HCT116 (cell line): ENCODE results near the gene SCRN1. TPM values are rescaled to one million over a fixed set of nuclear protein-coding genes. Genes with fewer than 3 reads are reported as not detected.

Experiments used
- ATAC-seq: fragments of 200-7000 bp; cut with Tn5 transposase; 2 replicates; pipeline ENCODE4 v1.9.1; 2020; ENCODE audit warnings: mild to moderate bottlenecking, moderate library complexity
- BruUV-seq: library from RNA; stranded (reverse); fragments of 400-500 nt; replicated peaks from 2 replicates; lab custom pipeline; 2021; lab: Mats Ljungman, UMichigan
- CTCF ChIA-PET: fragments of 300-600 bp; sonication (Branson Sonifier 250); formaldehyde crosslinking; loops from one replicate; lab custom pipeline; 2021; ENCODE audit warnings: antibody characterized with exemption; lab: Charles Lee
- POLR2A ChIA-PET: fragments of 300-600, 350-600 bp; sonication (Branson Sonifier 250); formaldehyde crosslinking; loops from one replicate; lab custom pipeline; 2021; ENCODE audit warnings: antibody characterized with exemption; lab: Charles Lee
- RAD21 ChIA-PET, 2 experiments: fragments of 300-600 bp; sonication (Branson Sonifier 250); formaldehyde crosslinking; loops; one replicate each; lab custom pipeline; 2023; ENCODE audit warnings: low total read pairs in 2 of 2; ENCODE audit not compliant: uncharacterized antibody in 2 of 2, unreplicated experiment in 2 of 2, low non-redundant PET in 1 of 2; lab: Charles Lee
- DNase-seq: peaks from one replicate; pipeline ENCODE4 v3.0.0-alpha.2; 2010; ENCODE audit warnings: low read depth, low spot score
- H2AFZ ChIP-seq: fragments of 200-600 bp; shearing (Covaris generic), sonication (generic); 2 replicates; pipeline ENCODE4 v1.6.1; 2017; ENCODE audit warnings: low read depth, mixed run types, mixed read lengths, antibody characterized with exemption, low read length; ENCODE audit not compliant: poor library complexity, severe bottlenecking
- H3K27ac ChIP-seq: 2 replicates; pipeline ENCODE4 v1.5.1; 2012; ENCODE audit warnings: low read depth, low read length
- H3K27me3 ChIP-seq: fragments of 200-600 bp; sonication (generic); 2 replicates; pipeline ENCODE4 v1.6.1; 2016; ENCODE audit warnings: mixed run types, low read length, mixed read lengths; ENCODE audit not compliant: insufficient read depth
- H3K36me3 ChIP-seq, 2 experiments: fragments of 200-500 bp in 1 of 2; fragments of 200-600 bp in 1 of 2; sonication (Bioruptor generic) in 1 of 2; sonication (generic) in 1 of 2; 2 replicates each; pipeline versions ENCODE4 v1.5.1 to v1.6.1; 2014 to 2016; ENCODE audit warnings: low read length in 2 of 2, inconsistent platforms in 1 of 2, mixed read lengths in 1 of 2, mixed run types in 1 of 2; ENCODE audit not compliant: insufficient read depth in 2 of 2, control insufficient read depth in 1 of 2
- H3K4me1 ChIP-seq, 2 experiments: fragments of 200-600 bp in 1 of 2; sonication (generic) in 1 of 2; 2 replicates each; pipeline versions ENCODE4 v1.5.1 to v1.6.1; 2012 to 2017; ENCODE audit warnings: low read length in 2 of 2, inconsistent platforms in 1 of 2, mild to moderate bottlenecking in 1 of 2, mixed read lengths in 1 of 2, mixed run types in 1 of 2, moderate library complexity in 1 of 2; ENCODE audit not compliant: insufficient read depth in 2 of 2, control insufficient read depth in 1 of 2
- H3K4me2 ChIP-seq: fragments of 200-600 bp; sonication (generic); 2 replicates; pipeline ENCODE4 v1.6.1; 2017; ENCODE audit warnings: mixed run types, low read length, mixed read lengths
- H3K4me3 ChIP-seq, 2 experiments: fragments of 200-600 bp in 1 of 2; sonication (generic) in 1 of 2; replicated peaks in 1 of 2; 2 replicates each; pipeline ENCODE4 v1.5.1; 2011 to 2016; ENCODE audit warnings: low read length in 2 of 2, control low read depth in 1 of 2, low read depth in 1 of 2, mild to moderate bottlenecking in 1 of 2, mixed read lengths in 1 of 2, mixed run types in 1 of 2
- H3K79me2 ChIP-seq: fragments of 200-600 bp; sonication (generic); 2 replicates; pipeline ENCODE4 v1.6.1; 2017; ENCODE audit warnings: mild to moderate bottlenecking, mixed run types, low read length, moderate library complexity, mixed read lengths; ENCODE audit not compliant: insufficient read depth
- H3K9ac ChIP-seq: fragments of 200-600 bp; sonication (generic); 2 replicates; pipeline ENCODE4 v1.6.1; 2016; ENCODE audit warnings: low read length, mixed read lengths
- H3K9me2 ChIP-seq: fragments of 200-600 bp; sonication (generic), shearing (Covaris generic); 2 replicates; pipeline ENCODE4 v1.6.1; 2017; ENCODE audit warnings: mixed run types, mild to moderate bottlenecking, moderate library complexity; ENCODE audit not compliant: insufficient read depth
- H3K9me3 ChIP-seq, 2 experiments: fragments of 200-500 bp in 1 of 2; fragments of 200-600 bp in 1 of 2; sonication (Bioruptor generic) in 1 of 2; sonication (generic) in 1 of 2; 2 replicates each; pipeline ENCODE4 v1.6.1; 2014 to 2017; ENCODE audit warnings: low read length in 2 of 2, mixed read lengths in 2 of 2, inconsistent platforms in 1 of 2, low read depth in 1 of 2, mild to moderate bottlenecking in 1 of 2, mixed run types in 1 of 2, moderate library complexity in 1 of 2; ENCODE audit not compliant: control insufficient read depth in 1 of 2, insufficient read depth in 1 of 2
- H4K20me1 ChIP-seq: fragments of 200-600 bp; sonication (generic), shearing (Covaris generic); 2 replicates; pipeline ENCODE4 v1.6.1; 2017; ENCODE audit warnings: mixed run types, mild to moderate bottlenecking, moderate library complexity; ENCODE audit not compliant: insufficient read depth
- ATF3 ChIP-seq: IDR thresholded peaks from 2 replicates; pipeline ENCODE4 v1.6.1; 2012
- EGR1 ChIP-seq: IDR thresholded peaks from 2 replicates; pipeline ENCODE4 v1.6.1; 2012; ENCODE audit warnings: low read depth
- FOSL1 ChIP-seq: IDR thresholded peaks from 2 replicates; pipeline ENCODE4 v1.6.1; 2012; ENCODE audit warnings: low read depth
- JUND ChIP-seq: IDR thresholded peaks from 2 replicates; pipeline ENCODE4 v1.6.1; 2012
- POLR2A ChIP-seq: IDR thresholded peaks from 2 replicates; pipeline ENCODE4 v1.7.0; 2011; ENCODE audit warnings: borderline replicate concordance; ENCODE audit not compliant: insufficient read depth, insufficient read length; ENCODE audit errors: extremely low read depth
- POLR2AphosphoS5 ChIP-seq: IDR thresholded peaks from 2 replicates; pipeline ENCODE4 v1.6.1; 2011; ENCODE audit warnings: mild to moderate bottlenecking, low read depth, low read length, moderate library complexity
- RAD21 ChIP-seq: IDR thresholded peaks from 2 replicates; pipeline ENCODE4 v1.6.1; 2012; ENCODE audit warnings: low read depth, mild to moderate bottlenecking
- SP1 ChIP-seq: IDR thresholded peaks from 2 replicates; pipeline ENCODE4 v1.6.1; 2012; ENCODE audit warnings: low read depth
- SRF ChIP-seq: IDR thresholded peaks from 2 replicates; pipeline ENCODE4 v1.6.1; 2012; ENCODE audit warnings: low read depth
- YY1 ChIP-seq: IDR thresholded peaks from 2 replicates; pipeline ENCODE4 v1.6.1; 2011; ENCODE audit warnings: low read length, low read depth, moderate library complexity, mild to moderate bottlenecking; ENCODE audit not compliant: insufficient replicate concordance; ENCODE audit errors: extremely low read depth
- ZBTB33 ChIP-seq: IDR thresholded peaks from 2 replicates; pipeline ENCODE4 v1.6.1; 2011; ENCODE audit warnings: mild to moderate bottlenecking, low read length, moderate library complexity; ENCODE audit not compliant: insufficient replicate concordance; ENCODE audit errors: extremely low read depth
- ZFX ChIP-seq: fragments of 450-650 bp; IDR thresholded peaks from 2 replicates; pipeline ENCODE4 v1.6.1; 2017
- ZNF274 ChIP-seq: fragments of 200-500 bp; sonication (Bioruptor generic); IDR thresholded peaks from 2 replicates; pipeline ENCODE4 v1.6.1; 2014; ENCODE audit warnings: mild to moderate bottlenecking, low read depth, low read length, inconsistent platforms
- intact Hi-C: fragments of 100-400 bp; cut with micrococcal nuclease; formaldehyde crosslinking; loops from 2 replicates; pipeline ENCODE4 v1.10.0; 2022
- total RNA-seq: library from RNA; stranded (reverse); gene quantifications from one replicate; pipeline ENCODE4 v1.2.1, GENCODE V29; 2021; ENCODE audit not compliant: unreplicated experiment

Gene SCRN1
- total RNA-seq, 1 experiment from 2014 or later: 76.8 TPM

- H3K27ac ChIP-seq: no peak overlapping the region
- no peaks in the 10 kb centered on the region for H3K36me3 ChIP-seq
- no peaks in the 10 kb centered on the region for H3K79me2 ChIP-seq
- ChIA-PET POLR2A (no interaction called here), CTCF (no interaction called here), RAD21 (no interaction called here)
- BruUV-seq: no TSS peak
- intact Hi-C loops: no loop called here
- DNase-seq (no peak), ATAC-seq (no peak)
- no peaks in the 10 kb centered on the region for H3K9me3 ChIP-seq
- no peaks in the 10 kb centered on the region for H3K9me2 ChIP-seq
- H3K9ac ChIP-seq: no peak overlapping the region
- no peaks in the 10 kb centered on the region for H3K4me1 ChIP-seq
- no peaks in the 10 kb centered on the region for H4K20me1 ChIP-seq
- H2AFZ ChIP-seq: no peak overlapping the region
- no peaks in the 10 kb centered on the region for H3K27me3 ChIP-seq
- no peak overlapping the region for H3K4me3 ChIP-seq
- no peak overlapping the region for H3K4me2 ChIP-seq
- TF ChIP-seq ATF3: no peak
- no peak for TF ChIP-seq POLR2A
- no peak for TF ChIP-seq POLR2AphosphoS5
- no peak for TF ChIP-seq SRF
- no peak for TF ChIP-seq ZBTB33
- no peak for TF ChIP-seq ZNF274
- no peak for TF ChIP-seq JUND
- TF ChIP-seq RAD21: no peak
- TF ChIP-seq ZFX: no peak
- TF ChIP-seq FOSL1: no peak
- TF ChIP-seq EGR1: no peak
- TF ChIP-seq YY1: no peak
- TF ChIP-seq SP1: no peak
- TF ChIP-seq, all 23 proteins: peak for 0
Observed at GRCh38 chr7:29885626-29886025, 104.0 kb downstream of the SCRN1 start.
